PFSK-1 (cell line): ENCODE measurements around the gene ACOT7.
A peak's percentile ranks its signal among the peaks of the same experiment; 100 is the strongest.

Experiments
- FOXP2 ChIP-seq: optimal IDR thresholded peaks from 2 replicates; pipeline ENCODE3; 2011; ENCODE audit warnings: borderline replicate concordance, control low read depth, inconsistent platforms; ENCODE audit not compliant: insufficient read depth; ENCODE audit errors: extremely low read length, extremely low read depth
- POLR2AphosphoS5 ChIP-seq: IDR thresholded peaks from 2 replicates; pipeline ENCODE4 v1.6.1; 2012; ENCODE audit warnings: low read depth, mild to moderate bottlenecking, control low read depth, low read length, moderate library complexity
- REST ChIP-seq, 2 experiments: IDR thresholded peaks; 2 replicates each; pipeline versions ENCODE4 v1.6.1 to v1.8.0; 2011 to 2012; ENCODE audit warnings: low read depth in 2 of 2, low read length in 2 of 2, control low read depth in 1 of 2, inconsistent platforms in 1 of 2, mild to moderate bottlenecking in 1 of 2, moderate library complexity in 1 of 2; ENCODE audit not compliant: insufficient read depth in 1 of 2
- SIN3A ChIP-seq: IDR thresholded peaks from 2 replicates; pipeline ENCODE4 v1.6.1; 2012; ENCODE audit warnings: mild to moderate bottlenecking, low read length, moderate library complexity, borderline replicate concordance; ENCODE audit not compliant: insufficient read depth
- TAF1 ChIP-seq: IDR thresholded peaks from 2 replicates; pipeline ENCODE4 v1.6.1; 2012; ENCODE audit warnings: low read length, control low read depth, borderline replicate concordance; ENCODE audit not compliant: insufficient read depth

ACOT7 gene

GRCh38 chr1:6385488-6386191 is 7.9 kb downstream of the ACOT7 start:
- TF ChIP-seq REST (IDR thresholded peaks at IDR 0.05; ENCODE audit: insufficient read depth in 1 of 2, low read depth in 2 of 2, low read length in 2 of 2) (no peak), POLR2AphosphoS5 (peak; percentile 37; the same call in 1 of the 2 replicates), FOXP2 (peak; percentile 36), TAF1 (peak; percentile 47; the same call in 1 of the 2 replicates), SIN3A (no peak)

- TF ChIP-seq POLR2AphosphoS5 (no peak), FOXP2 (no peak), TAF1 (no peak), SIN3A (no peak), REST (IDR thresholded peaks at IDR 0.05; ENCODE audit: insufficient read depth in 1 of 2, low read depth in 2 of 2, low read length in 2 of 2) (no peak)
These were observed 8.6 kb downstream of the ACOT7 start for GRCh38 chr1:6384962-6385361.

- TF ChIP-seq SIN3A (no peak), FOXP2 (no peak), TAF1 (no peak), POLR2AphosphoS5 (no peak), REST (IDR thresholded peaks at IDR 0.05; ENCODE audit: insufficient read depth in 1 of 2, low read depth in 2 of 2, low read length in 2 of 2) (no peak)
These were observed 9.4 kb downstream of the ACOT7 start for GRCh38 chr1:6384135-6384534.

- TF ChIP-seq REST (IDR thresholded peaks at IDR 0.05; ENCODE audit: insufficient read depth in 1 of 2, low read depth in 2 of 2, low read length in 2 of 2), result no peak
- TF ChIP-seq FOXP2, result no peak
- TF ChIP-seq SIN3A, result no peak
- no peak for TF ChIP-seq TAF1
- no peak for TF ChIP-seq POLR2AphosphoS5
These were observed 13.5 kb downstream of the ACOT7 start for GRCh38 chr1:6380037-6380436.
